Tibial nerve (tissue), 4 donors: ENCODE measurements around the gene PNKP. TPM values are rescaled to one million over a fixed set of nuclear protein-coding genes. Genes with fewer than 3 reads are reported as not detected.

ENCODE experiments used
- DNase-seq, 2 donors: peaks; one replicate each; pipeline ENCODE4 v3.0.0-alpha.2; 2019; ENCODE audit warnings: low spot score in 2 of 2
- H3K27ac ChIP-seq, 4 donors: fragments of 200-600 bp; sonication (generic) in 3 of 4; one replicate each; pipeline ENCODE4 v1.5.1; 2017 to 2019; ENCODE audit warnings: mild to moderate bottlenecking in 1 of 4
- H3K27me3 ChIP-seq, 2 donors: fragments of 200-600 bp; sonication (generic) in 1 of 2; one replicate each; pipeline versions ENCODE4 v1.5.1 to v1.6.0; 2017 to 2019
- H3K36me3 ChIP-seq, 3 donors: fragments of 200-600 bp; sonication (generic); one replicate each; pipeline ENCODE4 v1.5.1; 2018 to 2019
- H3K4me1 ChIP-seq, 4 donors: fragments of 200-600 bp; sonication (generic) in 3 of 4; one replicate each; pipeline ENCODE4 v1.5.1; 2017 to 2019
- H3K4me3 ChIP-seq, 4 donors: fragments of 200-600 bp; sonication (generic) in 3 of 4; one replicate each; pipeline ENCODE4 v1.5.1; 2017 to 2019; ENCODE audit warnings: mild to moderate bottlenecking in 1 of 4, moderate library complexity in 1 of 4
- H3K9me3 ChIP-seq, 4 donors: fragments of 200-600 bp; sonication (generic) in 3 of 4; one replicate each; pipeline ENCODE4 v1.5.1; 2017 to 2019
- EP300 ChIP-seq, 2 donors: sonication (generic); formaldehyde crosslinking; IDR thresholded peaks; one replicate each; pipeline ENCODE4 v1.6.1; 2017; ENCODE audit warnings: antibody characterized with exemption in 2 of 2, mild to moderate bottlenecking in 1 of 2
- POLR2A ChIP-seq, 2 donors: fragments of 450-650 bp; IDR thresholded peaks; one replicate each; pipeline ENCODE4 v1.6.1; 2017; ENCODE audit warnings: antibody characterized with exemption in 2 of 2, mild to moderate bottlenecking in 2 of 2, moderate library complexity in 2 of 2
- WGBS, 2 donors: methylation state at CpG; one replicate each; pipeline ENCODE4 v1.1.5; 2018; 5-methylcytosine and 5-hydroxymethylcytosine counted together
- total RNA-seq, 4 donors: library from RNA; depleted of rRNA; stranded (reverse); fragments of >200 nt; gene quantifications; one replicate each; pipeline ENCODE4 v1.1.0, GENCODE V29; 2016
- TF ChIP-seq, protein P1 (sequence below), 5 experiments: fragments of 200-600 bp in 3 of 5; fragments of 450-650 bp in 2 of 5; sonication (generic) in 3 of 5; IDR thresholded peaks; one replicate each; pipeline ENCODE4 v1.5.1; 2016 to 2019; ENCODE audit warnings: antibody characterized with exemption in 5 of 5, mild to moderate bottlenecking in 3 of 5, moderate library complexity in 2 of 5

The PNKP gene
- total RNA-seq, 4 donors from 2014 or later: 52.7 to 158 (median 79.5) TPM

DNA sequence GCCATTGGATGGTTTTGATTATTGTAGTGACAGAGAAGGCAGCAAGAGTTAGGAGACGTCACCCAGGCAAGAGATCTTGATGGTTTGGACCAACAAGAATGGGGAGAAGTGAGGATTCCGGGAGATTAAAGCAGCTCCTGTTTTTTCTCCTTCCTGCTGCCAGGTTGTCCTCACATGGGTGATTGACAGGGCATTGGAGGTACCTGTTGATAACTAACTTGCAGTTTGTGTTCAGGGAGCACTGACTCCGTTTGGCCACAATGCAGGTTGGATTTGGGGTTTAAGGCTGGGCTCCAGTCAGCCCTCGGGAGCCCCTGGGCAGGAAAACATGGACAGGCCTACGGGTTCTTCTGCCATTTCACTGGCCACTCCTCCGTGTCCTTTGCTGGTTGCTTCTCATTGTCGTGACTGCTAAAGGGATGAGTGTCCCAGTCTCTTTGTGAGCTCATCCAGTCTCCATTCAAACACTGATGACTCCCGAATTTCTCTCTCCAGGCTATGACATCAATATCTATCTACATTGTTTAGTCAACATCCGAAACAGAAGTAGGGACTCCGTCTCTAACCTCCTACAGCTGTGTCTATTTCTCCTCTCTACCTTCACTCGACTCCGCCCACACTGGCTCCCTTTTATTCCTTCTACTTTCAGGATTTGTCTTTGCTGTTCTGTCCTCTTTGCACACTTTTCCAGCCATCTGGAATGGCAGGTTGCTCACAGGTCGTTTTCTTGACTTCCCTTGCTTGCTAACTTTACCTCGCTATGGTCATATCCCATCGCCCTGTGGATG, 17.7 kb downstream of the PNKP start:
- TF ChIP-seq POLR2A (IDR thresholded peaks at IDR 0.05) (no peak), EP300 (IDR thresholded peaks at IDR 0.05) (no peak)
- TF ChIP-seq, protein P1, sequence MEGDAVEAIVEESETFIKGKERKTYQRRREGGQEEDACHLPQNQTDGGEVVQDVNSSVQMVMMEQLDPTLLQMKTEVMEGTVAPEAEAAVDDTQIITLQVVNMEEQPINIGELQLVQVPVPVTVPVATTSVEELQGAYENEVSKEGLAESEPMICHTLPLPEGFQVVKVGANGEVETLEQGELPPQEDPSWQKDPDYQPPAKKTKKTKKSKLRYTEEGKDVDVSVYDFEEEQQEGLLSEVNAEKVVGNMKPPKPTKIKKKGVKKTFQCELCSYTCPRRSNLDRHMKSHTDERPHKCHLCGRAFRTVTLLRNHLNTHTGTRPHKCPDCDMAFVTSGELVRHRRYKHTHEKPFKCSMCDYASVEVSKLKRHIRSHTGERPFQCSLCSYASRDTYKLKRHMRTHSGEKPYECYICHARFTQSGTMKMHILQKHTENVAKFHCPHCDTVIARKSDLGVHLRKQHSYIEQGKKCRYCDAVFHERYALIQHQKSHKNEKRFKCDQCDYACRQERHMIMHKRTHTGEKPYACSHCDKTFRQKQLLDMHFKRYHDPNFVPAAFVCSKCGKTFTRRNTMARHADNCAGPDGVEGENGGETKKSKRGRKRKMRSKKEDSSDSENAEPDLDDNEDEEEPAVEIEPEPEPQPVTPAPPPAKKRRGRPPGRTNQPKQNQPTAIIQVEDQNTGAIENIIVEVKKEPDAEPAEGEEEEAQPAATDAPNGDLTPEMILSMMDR (IDR thresholded peaks at IDR 0.05): no peak
- Histone ChIP-seq H3K9me3 (peaks cover 0 to 5% (median 1%) of the 10 kb centered on the region in 4 donors), H3K36me3 (peaks cover 0 to 6% (median 0%) of the 10 kb centered on the region in 3 donors), H3K27me3 (no peaks in the 10 kb centered on the region), H3K27ac (peak overlapping the region in 3 of 4 donors; percentile 99 to 100 (median 99)), H3K4me3 (peak overlapping the region in 3 of 4 donors; percentile 91 to 97 (median 95)), H3K4me1 (peaks cover 0 to 36% (median 24%) of the 10 kb centered on the region in 4 donors)
- DNase-seq: no peak
- 89 to 92% methylated on average over 15 of the region's 15 CpGs for WGBS, 2 donors

DNA sequence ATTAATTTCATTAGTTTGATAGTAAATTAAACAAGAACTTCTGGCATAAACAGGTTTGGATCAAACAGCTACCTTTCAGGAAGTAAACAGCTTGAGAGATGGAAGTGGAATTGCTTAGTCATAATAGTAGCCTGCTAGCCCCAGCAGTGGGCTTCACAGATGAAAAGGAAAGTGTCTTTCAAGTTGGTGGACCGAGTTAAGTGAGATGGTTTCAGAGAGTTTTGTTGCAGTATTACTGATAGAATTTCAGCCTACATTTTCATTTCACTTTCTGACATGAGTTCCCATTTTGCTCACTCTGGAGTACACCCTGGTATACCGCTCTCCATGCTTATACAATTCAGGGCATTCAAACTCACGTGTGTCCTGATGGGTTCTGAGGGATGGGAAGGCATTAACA, 18.4 kb downstream of the PNKP start:
- peaks cover 0 to 5% (median 1%) of the 10 kb centered on the region in 4 donors for H3K9me3 ChIP-seq
- no peaks in the 10 kb centered on the region for H3K27me3 ChIP-seq
- no peaks in the 10 kb centered on the region for H3K36me3 ChIP-seq
- 94 to 99% methylated on average over 3 of the region's 3 CpGs for WGBS, 2 donors
- TF ChIP-seq, protein P1 (IDR thresholded peaks at IDR 0.05): no peak
- TF ChIP-seq EP300 (IDR thresholded peaks at IDR 0.05): no peak
- no peak for DNase-seq
- H3K27ac ChIP-seq: no peak overlapping the region
- H3K4me3 ChIP-seq: no peak overlapping the region
- peaks cover 0 to 29% (median 23%) of the 10 kb centered on the region in 4 donors for H3K4me1 ChIP-seq

DNA sequence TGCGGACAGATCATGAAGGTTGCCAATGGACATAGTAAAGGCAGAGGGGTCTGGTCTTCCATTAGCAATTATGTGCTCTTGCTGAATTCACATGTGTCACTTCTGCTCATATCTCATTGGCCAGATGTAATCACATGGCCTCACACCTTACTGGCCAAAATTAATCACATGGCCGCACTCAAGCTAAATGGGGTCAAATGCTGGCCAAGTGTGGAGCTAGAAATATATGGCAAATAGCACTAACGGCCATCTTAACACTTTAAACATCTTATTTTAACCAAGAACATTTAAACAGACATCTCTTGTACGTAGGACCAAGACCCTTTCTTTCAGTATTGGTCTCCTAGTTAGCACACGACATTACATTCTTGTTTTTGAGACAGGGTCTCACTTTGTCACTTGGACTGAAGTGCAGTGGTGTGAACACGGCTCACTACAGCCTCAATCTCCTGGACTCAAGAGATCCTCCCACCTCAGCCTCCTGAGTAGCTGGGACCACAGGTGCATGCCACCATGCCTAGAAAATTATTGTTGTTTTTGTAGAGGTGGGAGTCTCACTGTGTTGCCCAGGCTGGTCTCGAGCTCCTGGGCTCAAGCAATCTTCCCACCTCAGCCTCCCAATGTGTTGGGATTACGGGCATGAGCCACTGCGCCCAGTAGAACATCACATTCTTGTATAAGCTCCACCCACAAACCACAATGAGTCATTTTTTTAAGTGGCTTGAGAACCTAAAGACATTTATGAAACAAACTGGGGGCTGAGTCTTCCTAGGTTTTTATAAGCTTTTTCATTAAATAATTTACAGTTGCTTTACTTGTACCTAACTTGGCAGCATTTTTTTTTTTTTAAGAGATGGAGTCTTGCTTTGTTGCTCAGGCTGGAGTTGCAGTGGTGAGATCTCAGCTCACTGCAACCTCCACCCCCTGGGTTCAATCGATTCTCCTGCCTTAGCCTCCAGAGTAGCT, 19.4 kb downstream of the PNKP start:
- peaks cover 0 to 5% (median 1%) of the 10 kb centered on the region in 4 donors for H3K9me3 ChIP-seq
- 82 to 91% methylated on average over 10 of the region's 10 CpGs for WGBS, 2 donors
- no peak overlapping the region for H3K4me3 ChIP-seq
- no peak overlapping the region for H3K27ac ChIP-seq
- H3K36me3 ChIP-seq: no peaks in the 10 kb centered on the region
- peaks cover 0 to 20% (median 17%) of the 10 kb centered on the region in 4 donors for H3K4me1 ChIP-seq
- no peak for DNase-seq
- no peak for TF ChIP-seq POLR2A (IDR thresholded peaks at IDR 0.05)
- TF ChIP-seq, protein P1 (IDR thresholded peaks at IDR 0.05): no peak
- no peak for TF ChIP-seq EP300 (IDR thresholded peaks at IDR 0.05)
- no peaks in the 10 kb centered on the region for H3K27me3 ChIP-seq

DNA sequence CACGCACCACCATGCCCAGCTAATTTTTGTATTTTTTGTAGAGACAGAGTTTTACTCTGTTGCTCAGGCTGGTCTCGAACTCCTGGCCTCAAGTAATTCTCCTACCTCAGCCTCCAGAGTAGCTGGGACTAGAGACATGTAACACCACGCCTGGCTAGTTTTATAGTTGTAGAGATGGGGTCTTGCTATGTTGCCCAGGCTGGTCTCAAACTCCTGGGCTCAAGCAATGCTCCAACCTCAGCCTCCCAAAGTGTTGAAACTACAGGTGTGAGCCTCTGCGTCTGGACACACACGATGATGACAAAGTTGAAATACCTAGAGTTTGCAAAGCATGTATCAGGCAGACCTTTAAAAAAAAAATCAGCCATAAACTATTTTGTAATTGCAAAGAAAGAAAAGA, 21.0 kb downstream of the PNKP start:
- WGBS, 2 donors: 85% methylated on average over 5 of the region's 5 CpGs
- TF ChIP-seq EP300 (IDR thresholded peaks at IDR 0.05) (no peak), POLR2A (IDR thresholded peaks at IDR 0.05) (no peak)
- TF ChIP-seq, protein P1 (IDR thresholded peaks at IDR 0.05): no peak

More for the DNA sequence above, 21.0 kb downstream of the PNKP start:
- DNase-seq: no peak
- Histone ChIP-seq H3K4me3 (no peak overlapping the region), H3K27me3 (no peaks in the 10 kb centered on the region), H3K36me3 (peaks cover 0 to 10% (median 0%) of the 10 kb centered on the region in 3 donors), H3K27ac (no peak overlapping the region), H3K4me1 (peaks cover 0 to 6% (median 5%) of the 10 kb centered on the region in 4 donors), H3K9me3 (peaks cover 0 to 5% (median 1%) of the 10 kb centered on the region in 4 donors)
